Neuronal stem cell (in vitro differentiated cells): ENCODE data around the gene AKR1C3.

Experiments used
- DNase-seq: peaks from one replicate; pipeline ENCODE4 v3.0.0-alpha.2; 2013; ENCODE audit warnings: low spot score
- H2AFZ ChIP-seq: one replicate; pipeline ENCODE4 v1.6.1; 2013; ENCODE audit warnings: mild to moderate bottlenecking, low read length, inconsistent platforms
- H2AK5ac ChIP-seq: 2 replicates; pipeline ENCODE4 v1.6.1; 2013; ENCODE audit warnings: low read depth, mild to moderate bottlenecking, inconsistent platforms, low read length, moderate library complexity, mixed read lengths
- H2BK120ac ChIP-seq: 2 replicates; pipeline ENCODE4 v1.6.1; 2013; ENCODE audit warnings: low read depth, mild to moderate bottlenecking, inconsistent platforms, low read length, moderate library complexity, mixed read lengths
- H2BK12ac ChIP-seq: one replicate; pipeline ENCODE4 v1.6.1; 2013; ENCODE audit warnings: low read length, inconsistent platforms
- H2BK15ac ChIP-seq: 2 replicates; pipeline ENCODE4 v1.6.1; 2013; ENCODE audit warnings: mild to moderate bottlenecking, low read length, inconsistent platforms, mixed read lengths
- H2BK5ac ChIP-seq: one replicate; pipeline ENCODE4 v1.6.1; 2013; ENCODE audit warnings: inconsistent platforms, mild to moderate bottlenecking, low read length, moderate library complexity
- H3K14ac ChIP-seq: one replicate; pipeline ENCODE4 v1.6.1; 2013; ENCODE audit warnings: low read length, inconsistent platforms
- H3K18ac ChIP-seq: 2 replicates; pipeline ENCODE4 v1.6.1; 2013; ENCODE audit warnings: low read length, inconsistent platforms
- H3K23ac ChIP-seq: 2 replicates; pipeline ENCODE4 v1.6.1; 2013; ENCODE audit warnings: low read depth, mild to moderate bottlenecking, mixed read lengths, low read length, inconsistent platforms; ENCODE audit not compliant: poor library complexity
- H3K27ac ChIP-seq: replicated peaks from 3 replicates; pipeline ENCODE4 v1.5.1; 2013; ENCODE audit warnings: low read length, inconsistent platforms
- H3K27me3 ChIP-seq, 3 experiments: 2 replicates each; pipeline ENCODE4 v1.6.1; 2013; ENCODE audit warnings: low read length in 3 of 3, mild to moderate bottlenecking in 2 of 3, inconsistent platforms in 1 of 3, low read depth in 1 of 3, mixed read lengths in 1 of 3, moderate library complexity in 1 of 3; ENCODE audit not compliant: control insufficient read depth in 3 of 3, insufficient read depth in 3 of 3
- H3K36me3 ChIP-seq, 2 donors: replicated peaks in 1 of 2; 2 replicates each; pipeline ENCODE4 v1.6.1; 2013; ENCODE audit warnings: low read length in 2 of 2; ENCODE audit not compliant: control insufficient read depth in 2 of 2, insufficient read depth in 2 of 2
- H3K4ac ChIP-seq: 2 replicates; pipeline ENCODE4 v1.6.1; 2013; ENCODE audit warnings: inconsistent platforms, mild to moderate bottlenecking, low read length, moderate library complexity
- H3K4me1 ChIP-seq, 2 donors: 1 replicate in 1 of 2; 2 replicates in 1 of 2; pipeline ENCODE4 v1.6.1; 2013; ENCODE audit warnings: low read length in 2 of 2, low read depth in 1 of 2; ENCODE audit not compliant: control insufficient read depth in 2 of 2, insufficient read depth in 1 of 2
- H3K4me2 ChIP-seq: one replicate; pipeline ENCODE4 v1.6.1; 2013; ENCODE audit warnings: mild to moderate bottlenecking, low read length, inconsistent platforms; ENCODE audit not compliant: insufficient read depth, poor library complexity, severe bottlenecking
- H3K4me3 ChIP-seq, 2 donors: 2 replicates each; pipeline ENCODE4 v1.5.1; 2013; ENCODE audit warnings: low read length in 2 of 2, mild to moderate bottlenecking in 2 of 2, inconsistent platforms in 1 of 2, moderate library complexity in 1 of 2
- H3K79me1 ChIP-seq: one replicate; pipeline ENCODE4 v1.6.1; 2013; ENCODE audit warnings: low read depth, mild to moderate bottlenecking, inconsistent platforms, low read length, moderate library complexity
- H3K9ac ChIP-seq: one replicate; pipeline ENCODE4 v1.6.1; 2013; ENCODE audit warnings: mild to moderate bottlenecking, low read depth, low read length, inconsistent platforms; ENCODE audit not compliant: poor library complexity
- H3K9me3 ChIP-seq, 2 donors: replicated peaks in 1 of 2; 2 replicates each; pipeline versions ENCODE3 to v1.6.1; 2013; ENCODE audit warnings: low read length in 2 of 2, mild to moderate bottlenecking in 2 of 2, inconsistent platforms in 1 of 2, low read depth in 1 of 2, mixed read lengths in 1 of 2, moderate library complexity in 1 of 2; ENCODE audit not compliant: control insufficient read depth in 2 of 2, insufficient read depth in 1 of 2
- H4K8ac ChIP-seq: one replicate; pipeline ENCODE4 v1.6.1; 2013; ENCODE audit warnings: low read depth, mild to moderate bottlenecking, inconsistent platforms, low read length, moderate library complexity
- H4K91ac ChIP-seq: one replicate; pipeline ENCODE4 v1.6.1; 2013; ENCODE audit warnings: low read length, low read depth, mild to moderate bottlenecking, inconsistent platforms; ENCODE audit not compliant: poor library complexity
- WGBS, 2 donors: extraction: QIAGEN DNeasy Blood & Tissue Kit; methylation state at CpG; one replicate each; pipeline ENCODE4 v1.1.7; 2013; ENCODE audit warnings: missing lambda C conversion rate in 2 of 2, mixed read lengths in 1 of 2; ENCODE audit not compliant: insufficient read length in 2 of 2, insufficient replicate concordance in 1 of 2; ENCODE audit errors: extremely low coverage in 2 of 2; 5-methylcytosine and 5-hydroxymethylcytosine counted together

AKR1C3 gene

DNA sequence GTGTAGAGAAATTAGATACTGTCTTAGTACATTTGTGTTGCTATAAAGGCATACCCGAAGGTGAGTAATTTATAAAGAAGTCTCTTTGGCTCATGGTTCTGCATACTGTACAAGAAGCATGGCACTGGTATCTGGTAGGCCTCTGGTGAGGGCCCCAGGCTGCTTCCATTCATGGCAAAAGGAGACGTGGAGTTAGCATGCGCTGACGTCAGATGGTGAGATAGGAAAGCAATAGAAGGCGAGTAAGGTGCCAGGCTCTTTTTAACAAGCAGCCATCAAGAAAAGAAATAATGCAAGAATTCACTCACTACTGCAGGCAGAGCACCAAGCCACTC lies 52.7 kb downstream of the AKR1C3 start:
- no CpG with 5 or more reads among the region's 5 CpGs for WGBS, 2 donors
- Histone ChIP-seq H4K91ac (no peak overlapping the region), H3K9me3 (no peaks in the 10 kb centered on the region), H3K9ac (no peak overlapping the region), H3K36me3 (no peaks in the 10 kb centered on the region), H3K27ac (no peak overlapping the region), H2AK5ac (no peak overlapping the region), H2AFZ (no peak overlapping the region), H3K18ac (no peak overlapping the region), H2BK5ac (no peak overlapping the region), H3K23ac (no peak overlapping the region), H3K79me1 (no peaks in the 10 kb centered on the region), H2BK12ac (no peak overlapping the region), H2BK120ac (no peak overlapping the region), H4K8ac (no peak overlapping the region), H3K14ac (no peak overlapping the region), H3K4me2 (no peak overlapping the region), H3K4me3 (no peak overlapping the region), H3K4me1 (no peaks in the 10 kb centered on the region), H3K4ac (no peak overlapping the region), H3K27me3 (no peaks in the 10 kb centered on the region), H2BK15ac (no peak overlapping the region)
- DNase-seq: no peak

DNA sequence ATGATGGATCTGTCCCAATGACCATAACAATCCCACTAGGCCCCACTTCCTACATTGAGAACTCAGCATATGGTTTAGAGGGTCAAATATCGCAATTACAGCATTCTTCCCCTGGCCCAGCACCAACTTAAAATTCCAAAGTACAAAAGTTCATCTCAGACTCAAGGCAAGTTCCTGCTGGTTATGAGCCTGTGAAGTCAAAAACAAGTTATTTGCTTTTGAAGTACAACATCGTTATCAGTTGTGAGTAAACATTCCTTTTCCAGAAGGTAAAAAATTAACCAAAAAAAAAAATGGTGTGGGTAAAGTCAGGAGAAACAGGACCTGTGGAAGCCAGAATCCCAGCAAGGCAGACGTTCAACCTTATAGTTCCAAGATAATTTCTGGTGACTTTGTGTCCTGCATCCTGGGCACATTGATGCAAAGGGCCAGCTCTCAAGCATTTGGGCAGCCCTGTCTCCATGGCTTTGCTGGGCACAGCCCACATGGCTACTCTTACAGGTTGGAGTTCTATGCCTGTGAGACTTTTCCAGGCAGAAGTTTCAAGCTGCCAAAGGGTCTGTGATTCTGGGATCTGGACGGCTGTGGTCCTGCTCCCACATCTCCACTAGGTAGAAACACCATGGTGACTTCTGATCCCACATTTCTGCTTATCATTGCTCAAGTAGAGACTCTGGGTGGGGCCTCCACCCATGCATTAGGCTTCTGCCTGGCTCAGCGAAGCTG lies 53.2 kb downstream of the AKR1C3 start:
- Histone ChIP-seq H3K27ac (no peak overlapping the region), H3K27me3 (no peaks in the 10 kb centered on the region), H3K79me1 (no peaks in the 10 kb centered on the region), H2BK5ac (no peak overlapping the region), H3K9me3 (no peaks in the 10 kb centered on the region), H3K4me2 (no peak overlapping the region), H3K18ac (no peak overlapping the region), H2BK120ac (no peak overlapping the region), H3K9ac (no peak overlapping the region), H3K4me1 (no peaks in the 10 kb centered on the region), H3K4me3 (no peak overlapping the region), H3K4ac (no peak overlapping the region), H4K91ac (no peak overlapping the region), H3K23ac (no peak overlapping the region), H2AFZ (no peak overlapping the region), H2AK5ac (no peak overlapping the region), H4K8ac (no peak overlapping the region), H3K36me3 (no peaks in the 10 kb centered on the region), H3K14ac (no peak overlapping the region), H2BK15ac (no peak overlapping the region), H2BK12ac (no peak overlapping the region)
- no CpG with 5 or more reads among the region's 5 CpGs for WGBS, 2 donors
- no peak for DNase-seq

DNA sequence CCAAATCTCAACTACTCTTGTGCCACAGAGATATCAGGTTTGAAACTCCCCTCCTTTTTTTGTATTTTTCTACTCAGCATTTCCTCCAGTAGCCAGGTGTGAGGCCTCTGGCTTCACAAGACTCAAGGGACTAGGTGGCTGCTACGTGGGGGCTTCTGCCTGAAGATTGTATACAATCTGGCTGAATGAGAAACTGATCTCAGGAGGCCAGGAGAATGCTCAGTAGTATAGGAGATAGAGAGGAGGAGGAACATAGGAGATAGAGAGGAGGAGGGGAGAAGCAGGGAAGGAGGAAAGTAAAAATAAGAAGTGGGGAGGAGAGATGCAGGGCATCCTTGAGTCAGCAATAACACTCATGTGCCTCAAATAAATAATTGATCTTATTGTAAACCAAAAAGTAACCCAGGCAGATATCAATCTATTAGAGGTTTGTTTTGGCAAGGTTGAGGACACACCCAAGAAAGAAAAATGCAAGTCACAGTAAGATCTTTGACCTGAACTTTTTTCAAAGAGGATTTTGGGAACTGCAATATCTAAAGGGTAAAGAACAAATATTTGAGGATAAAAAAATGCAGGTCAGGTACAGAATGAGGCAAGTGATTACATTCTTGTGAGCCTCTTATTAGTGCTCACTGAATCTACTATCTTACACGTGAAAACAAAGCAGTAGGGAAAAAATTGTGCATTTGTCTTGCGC lies 53.9 kb downstream of the AKR1C3 start:
- no CpG with 5 or more reads among the region's 3 CpGs for WGBS, 2 donors
- Histone ChIP-seq H3K4me1 (no peaks in the 10 kb centered on the region), H4K91ac (no peak overlapping the region), H3K79me1 (no peaks in the 10 kb centered on the region), H3K23ac (no peak overlapping the region), H3K4me3 (no peak overlapping the region), H2BK120ac (no peak overlapping the region), H2BK15ac (no peak overlapping the region), H3K27me3 (no peaks in the 10 kb centered on the region), H3K9ac (no peak overlapping the region), H3K18ac (no peak overlapping the region), H2AFZ (no peak overlapping the region), H2BK5ac (no peak overlapping the region), H3K36me3 (no peaks in the 10 kb centered on the region), H3K9me3 (no peaks in the 10 kb centered on the region), H3K14ac (no peak overlapping the region), H4K8ac (no peak overlapping the region), H2AK5ac (no peak overlapping the region), H2BK12ac (no peak overlapping the region), H3K4me2 (no peak overlapping the region), H3K4ac (no peak overlapping the region), H3K27ac (no peak overlapping the region)
- DNase-seq: no peak

- no peak overlapping the region for H2AFZ ChIP-seq
- H3K23ac ChIP-seq: no peak overlapping the region
- DNase-seq: no peak
- no peak overlapping the region for H4K91ac ChIP-seq
- no peak overlapping the region for H3K18ac ChIP-seq
- WGBS, 2 donors: no CpG with 5 or more reads among the region's 1 CpG
- H3K14ac ChIP-seq: no peak overlapping the region
- no peak overlapping the region for H3K4me3 ChIP-seq
- no peak overlapping the region for H2BK5ac ChIP-seq
- no peaks in the 10 kb centered on the region for H3K79me1 ChIP-seq
- no peak overlapping the region for H2AK5ac ChIP-seq
- H3K4ac ChIP-seq: no peak overlapping the region
- H3K9me3 ChIP-seq: no peaks in the 10 kb centered on the region
- no peak overlapping the region for H2BK12ac ChIP-seq
- no peak overlapping the region for H4K8ac ChIP-seq
- H2BK120ac ChIP-seq: no peak overlapping the region
- H3K9ac ChIP-seq: no peak overlapping the region
- no peaks in the 10 kb centered on the region for H3K27me3 ChIP-seq
- no peak overlapping the region for H2BK15ac ChIP-seq
- H3K4me1 ChIP-seq: no peaks in the 10 kb centered on the region
- H3K4me2 ChIP-seq: no peak overlapping the region
- no peak overlapping the region for H3K27ac ChIP-seq
- H3K36me3 ChIP-seq: no peaks in the 10 kb centered on the region
Observed at GRCh38 chr10:5148678-5149032, 54.4 kb downstream of the AKR1C3 start.
